ENCODE results near the gene PKIG. TPM values are rescaled to one million over a fixed set of nuclear protein-coding genes. Genes with fewer than 3 reads are reported as not detected.

PKIG gene
- total RNA-seq, 2 experiments from 2014 or later: 2.9 to 4.1 TPM

GRCh38 chr20:44615876-44616603 lies 33.7 kb downstream of the PKIG start:
- Mint-ChIP-seq H3K4me3 (no peak overlapping the region), H3K27ac (no peak overlapping the region), H3K9me3 (no peaks in the 10 kb centered on the region), H3K36me3 (peaks cover 22% of the 10 kb centered on the region), H3K4me1 (ENCODE audit: low read depth) (peaks cover 35% of the 10 kb centered on the region), H3K27me3 (no peaks in the 10 kb centered on the region)
- DNase-seq: no peak
- CTCF ChIA-PET: interaction anchor here (0.8 kb wide), 1 partner anchor 228 kb away, joined by 3 read pairs; no protein-coding TSS in a partner anchor
- POLR2A ChIA-PET: no interaction called here
- intact Hi-C loops (cut with micrococcal nuclease): no loop called here

GRCh38 chr20:44616604-44616964 lies 34.2 kb downstream of the PKIG start:
- Mint-ChIP-seq H3K4me1 (ENCODE audit: low read depth) (peaks cover 35% of the 10 kb centered on the region), H3K27ac (no peak overlapping the region), H3K27me3 (no peaks in the 10 kb centered on the region), H3K36me3 (peaks cover 26% of the 10 kb centered on the region), H3K9me3 (no peaks in the 10 kb centered on the region), H3K4me3 (no peak overlapping the region)
- POLR2A ChIA-PET: no interaction called here
- CTCF ChIA-PET: interaction anchor here (0.8 to 1.2 kb wide), 2 partner anchors 228 to 234 kb away, joined by 3 read pairs; no protein-coding TSS in a partner anchor
- intact Hi-C loops (cut with micrococcal nuclease): no loop called here
- DNase-seq: no peak

GRCh38 chr20:44618318-44618731 lies 35.9 kb downstream of the PKIG start:
- no peaks in the 10 kb centered on the region for H3K9me3 Mint-ChIP-seq
- peaks cover 43% of the 10 kb centered on the region for H3K36me3 Mint-ChIP-seq
- DNase-seq: peak; percentile 58
- POLR2A ChIA-PET: interaction anchor here (0.6 to 1.2 kb wide), 2 partner anchors 121 to 143 kb away, joined by 3 read pairs; partner anchors contain the start of gene TTPAL
- H3K27ac Mint-ChIP-seq: no peak overlapping the region
- intact Hi-C loops (cut with micrococcal nuclease): no loop called here
- no peaks in the 10 kb centered on the region for H3K27me3 Mint-ChIP-seq
- H3K4me1 Mint-ChIP-seq (ENCODE audit: low read depth): peaks cover 35% of the 10 kb centered on the region
- H3K4me3 Mint-ChIP-seq: no peak overlapping the region
- CTCF ChIA-PET: interaction anchor here (0.7 to 2.0 kb wide), 5 partner anchors 15 to 890 kb away, joined by 3 to 7 read pairs (median 3); no protein-coding TSS in a partner anchor

- Mint-ChIP-seq H3K4me3 (no peak overlapping the region), H3K9me3 (no peaks in the 10 kb centered on the region), H3K36me3 (peaks cover 52% of the 10 kb centered on the region), H3K27ac (no peak overlapping the region), H3K4me1 (ENCODE audit: low read depth) (peaks cover 35% of the 10 kb centered on the region), H3K27me3 (no peaks in the 10 kb centered on the region)
- POLR2A ChIA-PET: no interaction called here
- DNase-seq: no peak
- CTCF ChIA-PET: interaction anchor here (1.0 to 2.0 kb wide), 3 partner anchors 9 to 32 kb away, joined by 3 to 7 read pairs (median 3); no protein-coding TSS in a partner anchor
- intact Hi-C loops (cut with micrococcal nuclease): no loop called here
Measured at GRCh38 chr20:44619294-44619693, 36.9 kb downstream of the PKIG start.

- Mint-ChIP-seq H3K9me3 (no peaks in the 10 kb centered on the region), H3K4me1 (ENCODE audit: low read depth) (peaks cover 31% of the 10 kb centered on the region), H3K27me3 (no peaks in the 10 kb centered on the region), H3K4me3 (no peak overlapping the region), H3K36me3 (peaks cover 57% of the 10 kb centered on the region), H3K27ac (no peak overlapping the region)
- ChIA-PET POLR2A (no interaction called here), CTCF (interaction anchor here (0.6 to 1.4 kb wide), 3 partner anchors 10 to 403 kb away, joined by 3 read pairs; no protein-coding TSS in a partner anchor)
- intact Hi-C loops (cut with micrococcal nuclease): no loop called here
- DNase-seq: no peak
Measured at GRCh38 chr20:44620030-44620429, 37.7 kb downstream of the PKIG start.

GRCh38 chr20:44621325-44621724 lies 38.9 kb downstream of the PKIG start:
- DNase-seq: no peak
- H3K4me1 Mint-ChIP-seq (ENCODE audit: low read depth): peaks cover 18% of the 10 kb centered on the region
- peaks cover 58% of the 10 kb centered on the region for H3K36me3 Mint-ChIP-seq
- no peak overlapping the region for H3K4me3 Mint-ChIP-seq
- H3K27ac Mint-ChIP-seq: no peak overlapping the region
- intact Hi-C loops (cut with micrococcal nuclease): no loop called here
- no peaks in the 10 kb centered on the region for H3K27me3 Mint-ChIP-seq
- no peaks in the 10 kb centered on the region for H3K9me3 Mint-ChIP-seq
- CTCF ChIA-PET: interaction anchor here (1.1 kb wide), 1 partner anchor 145 kb away, joined by 3 read pairs; the partner anchor contains the start of gene TTPAL
- POLR2A ChIA-PET: interaction anchor here (0.9 kb wide), 1 partner anchor 10 kb away, joined by 3 read pairs; no protein-coding TSS in a partner anchor

- DNase-seq: no peak
- no peak overlapping the region for H3K27ac Mint-ChIP-seq
- H3K4me3 Mint-ChIP-seq: no peak overlapping the region
- intact Hi-C loops (cut with micrococcal nuclease): no loop called here
- H3K27me3 Mint-ChIP-seq: no peaks in the 10 kb centered on the region
- peaks cover 17% of the 10 kb centered on the region for H3K4me1 Mint-ChIP-seq (ENCODE audit: low read depth)
- POLR2A ChIA-PET: interaction anchor here (0.9 kb wide), 1 partner anchor 11 kb away, joined by 3 read pairs; no protein-coding TSS in a partner anchor
- no peaks in the 10 kb centered on the region for H3K9me3 Mint-ChIP-seq
- peaks cover 58% of the 10 kb centered on the region for H3K36me3 Mint-ChIP-seq
- CTCF ChIA-PET: interaction anchor here (1.1 kb wide), 1 partner anchor 146 kb away, joined by 3 read pairs; the partner anchor contains the start of gene TTPAL
Measured at GRCh38 chr20:44621939-44622338, 39.6 kb downstream of the PKIG start.

GRCh38 chr20:44622501-44623270 lies 40.3 kb downstream of the PKIG start:
- Mint-ChIP-seq H3K27me3 (no peaks in the 10 kb centered on the region), H3K9me3 (no peaks in the 10 kb centered on the region), H3K4me1 (ENCODE audit: low read depth) (peaks cover 17% of the 10 kb centered on the region), H3K4me3 (no peak overlapping the region), H3K36me3 (peaks cover 59% of the 10 kb centered on the region), H3K27ac (no peak overlapping the region)
- DNase-seq: no peak
- CTCF ChIA-PET: interaction anchor here (1.1 to 1.3 kb wide), 2 partner anchors 60 to 147 kb away, joined by 3 read pairs; partner anchors contain the start of gene TTPAL
- POLR2A ChIA-PET: no interaction called here
- intact Hi-C loops (cut with micrococcal nuclease): no loop called here

- Mint-ChIP-seq H3K4me3 (no peak overlapping the region), H3K9me3 (no peaks in the 10 kb centered on the region), H3K36me3 (peaks cover 62% of the 10 kb centered on the region), H3K4me1 (ENCODE audit: low read depth) (peaks cover 4% of the 10 kb centered on the region), H3K27me3 (no peaks in the 10 kb centered on the region), H3K27ac (no peak overlapping the region)
- POLR2A ChIA-PET: no interaction called here
- intact Hi-C loops (cut with micrococcal nuclease): no loop called here
- CTCF ChIA-PET: interaction anchor here (1.3 kb wide), 1 partner anchor 59 kb away, joined by 3 read pairs; no protein-coding TSS in a partner anchor
- DNase-seq: no peak
Measured at GRCh38 chr20:44624152-44624551, 41.8 kb downstream of the PKIG start.

GRCh38 chr20:44624743-44625271 lies 42.4 kb downstream of the PKIG start:
- DNase-seq: no peak
- Mint-ChIP-seq H3K36me3 (peaks cover 56% of the 10 kb centered on the region), H3K27ac (no peak overlapping the region), H3K27me3 (no peaks in the 10 kb centered on the region), H3K4me1 (ENCODE audit: low read depth) (no peaks in the 10 kb centered on the region), H3K4me3 (no peak overlapping the region), H3K9me3 (no peaks in the 10 kb centered on the region)
- intact Hi-C loops (cut with micrococcal nuclease): no loop called here
- POLR2A ChIA-PET: no interaction called here
- CTCF ChIA-PET: no interaction called here

- Mint-ChIP-seq H3K4me1 (ENCODE audit: low read depth) (no peaks in the 10 kb centered on the region), H3K36me3 (peaks cover 50% of the 10 kb centered on the region), H3K9me3 (no peaks in the 10 kb centered on the region), H3K27me3 (no peaks in the 10 kb centered on the region), H3K27ac (no peak overlapping the region), H3K4me3 (no peak overlapping the region)
- no peak for DNase-seq
- ChIA-PET POLR2A (no interaction called here), CTCF (no interaction called here)
- intact Hi-C loops (cut with micrococcal nuclease): no loop called here
Measured at GRCh38 chr20:44625361-44625760, 43.0 kb downstream of the PKIG start.

- H3K27ac Mint-ChIP-seq: no peak overlapping the region
- peaks cover 42% of the 10 kb centered on the region for H3K36me3 Mint-ChIP-seq
- no peak for DNase-seq
- ChIA-PET CTCF (interaction anchor here (1.1 kb wide), 1 partner anchor 25 kb away, joined by 3 read pairs; the partner anchor contains the start of gene ADA), POLR2A (no interaction called here)
- no peaks in the 10 kb centered on the region for H3K4me1 Mint-ChIP-seq (ENCODE audit: low read depth)
- intact Hi-C loops (cut with micrococcal nuclease): no loop called here
- H3K27me3 Mint-ChIP-seq: no peaks in the 10 kb centered on the region
- H3K4me3 Mint-ChIP-seq: no peak overlapping the region
- no peaks in the 10 kb centered on the region for H3K9me3 Mint-ChIP-seq
Measured at GRCh38 chr20:44626278-44626677, 43.9 kb downstream of the PKIG start.

All from activated CD4-positive, alpha-beta memory T cell treated with anti-CD3 and anti-CD28 coated beads for 36 hours (primary cell).